Upper lobe of left lung (tissue), 6 donors: ENCODE results near the gene TMEM108. TPM values are rescaled to one million over a fixed set of nuclear protein-coding genes. Genes with fewer than 3 reads are reported as not detected.

Source experiments
- ATAC-seq, 2 donors: fragments of 200-7000 bp; cut with Tn5 transposase; one replicate each; pipeline ENCODE4 v1.9.1; 2022; ENCODE audit warnings: mild to moderate bottlenecking in 2 of 2, moderate library complexity in 2 of 2; ENCODE audit not compliant: low FRiP score in 2 of 2
- DNase-seq, 2 donors: peaks; one replicate each; pipeline ENCODE4 v3.0.0-alpha.2; 2019 to 2020
- H3K27ac ChIP-seq, 4 donors: fragments of 200-600 bp; sonication (generic); one replicate each; pipeline ENCODE4 v1.5.1; 2016 to 2019
- H3K27me3 ChIP-seq, 4 donors: fragments of 200-600 bp; sonication (generic); one replicate each; pipeline ENCODE4 v1.5.1; 2017 to 2019
- H3K36me3 ChIP-seq, 4 donors: fragments of 200-600 bp; sonication (generic); one replicate each; pipeline ENCODE4 v1.5.1; 2016 to 2019
- H3K4me1 ChIP-seq, 4 donors: fragments of 200-600 bp; sonication (generic); one replicate each; pipeline ENCODE4 v1.5.1; 2018 to 2019
- H3K4me3 ChIP-seq, 4 donors: fragments of 200-600 bp; sonication (generic); one replicate each; pipeline ENCODE4 v1.5.1; 2017 to 2019; ENCODE audit warnings: mild to moderate bottlenecking in 2 of 4, moderate library complexity in 1 of 4
- H3K9me3 ChIP-seq, 4 donors: fragments of 200-600 bp; sonication (generic); one replicate each; pipeline ENCODE4 v1.5.1; 2018 to 2019
- EP300 ChIP-seq, 4 donors: sonication (generic); formaldehyde crosslinking; IDR thresholded peaks; one replicate each; pipeline ENCODE4 v1.5.1; 2017; ENCODE audit warnings: antibody characterized with exemption in 4 of 4, control low read depth in 2 of 4
- POLR2A ChIP-seq, 4 donors: fragments of 450-650 bp; IDR thresholded peaks; one replicate each; pipeline ENCODE4 v1.5.1; 2016 to 2017; ENCODE audit warnings: antibody characterized with exemption in 4 of 4, mild to moderate bottlenecking in 2 of 4
- POLR2AphosphoS5 ChIP-seq, 2 donors: sonication (generic); formaldehyde crosslinking; IDR thresholded peaks; one replicate each; pipeline ENCODE4 v1.5.1; 2017; ENCODE audit warnings: antibody characterized with exemption in 2 of 2
- WGBS, 2 donors: methylation state at CpG; one replicate each; pipeline ENCODE4 v1.1.5; 2017 to 2018; 5-methylcytosine and 5-hydroxymethylcytosine counted together
- total RNA-seq, 6 donors: library from RNA; depleted of rRNA in 4 of 6; stranded (reverse); fragments of >200 nt in 4 of 6; gene quantifications; one replicate each; pipeline versions ENCODE4 v1.1.0 to v1.2.1, GENCODE V29; 2016 to 2021
- TF ChIP-seq, protein P1 (sequence below), 6 experiments: fragments of 450-650 bp in 4 of 6; fragments of 200-600 bp in 2 of 6; sonication (generic) in 2 of 6; IDR thresholded peaks; one replicate each; pipeline ENCODE4 v1.5.1; 2016 to 2019; ENCODE audit warnings: antibody characterized with exemption in 6 of 6
- donor health status: DM: no; HTN: no; CAD: no; lungs with moderate emphysema.
- donor health status: DM: no; HTN: yes; CAD: no; lungs with severe emphysema.

The TMEM108 gene
- total RNA-seq, 6 donors from 2014 or later, result 3.1 to 13.0 (median 7.9) TPM

DNA sequence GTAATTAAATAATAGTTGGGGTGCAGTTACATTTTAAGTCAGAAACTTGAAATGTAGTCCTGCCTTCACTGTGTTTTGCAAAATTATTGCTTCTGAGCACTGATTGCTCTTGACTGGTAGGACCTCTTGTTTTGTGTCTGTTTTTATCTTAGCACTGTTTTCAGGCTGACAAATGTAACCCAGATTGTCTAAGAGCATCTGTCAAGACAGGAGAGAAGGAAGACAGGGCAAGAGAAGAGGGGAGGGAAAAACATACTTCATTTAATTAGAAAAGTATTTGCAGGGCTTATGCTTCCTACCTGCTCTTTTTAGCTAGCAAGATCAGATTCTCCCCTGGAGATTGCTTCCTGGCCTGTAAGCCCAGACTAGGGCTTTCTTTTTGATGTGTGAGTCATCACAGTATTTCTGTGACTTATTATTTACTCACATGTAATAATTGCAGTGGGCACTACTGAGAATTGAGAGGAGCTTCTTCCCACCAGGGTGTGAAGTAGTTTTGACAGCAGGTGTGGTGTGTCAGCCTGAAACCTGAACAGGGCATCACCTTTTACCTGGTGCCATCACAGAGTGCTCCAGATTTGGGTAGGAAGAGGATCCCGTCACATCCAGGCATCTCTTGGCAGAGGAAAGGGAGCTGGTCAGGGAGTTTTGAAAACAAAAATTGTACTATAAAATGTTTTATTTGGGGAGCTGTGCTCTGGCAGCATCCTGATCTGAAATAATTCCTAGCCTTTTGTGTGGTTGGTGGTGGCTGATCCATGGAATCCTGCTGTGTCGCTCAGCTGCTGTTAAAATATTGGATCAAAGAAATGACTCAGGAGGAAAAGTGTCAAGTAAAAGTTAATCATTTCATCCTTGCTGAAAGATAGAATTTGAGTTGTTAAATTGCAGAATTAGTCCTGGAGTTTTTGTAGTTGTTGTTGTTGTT is 98.2 kb downstream of the TMEM108 start:
- no peak overlapping the region for H3K4me3 ChIP-seq
- H3K27me3 ChIP-seq, result no peaks in the 10 kb centered on the region
- H3K4me1 ChIP-seq, result no peaks in the 10 kb centered on the region
- no peak overlapping the region for H3K27ac ChIP-seq
- 95 to 96% methylated on average over 2 of the region's 2 CpGs for WGBS, 2 donors
- ATAC-seq (no peak), DNase-seq (no peak)
- TF ChIP-seq POLR2AphosphoS5 (IDR thresholded peaks at IDR 0.05) (no peak), POLR2A (IDR thresholded peaks at IDR 0.05) (no peak), EP300 (IDR thresholded peaks at IDR 0.05) (no peak)
- TF ChIP-seq, protein P1, sequence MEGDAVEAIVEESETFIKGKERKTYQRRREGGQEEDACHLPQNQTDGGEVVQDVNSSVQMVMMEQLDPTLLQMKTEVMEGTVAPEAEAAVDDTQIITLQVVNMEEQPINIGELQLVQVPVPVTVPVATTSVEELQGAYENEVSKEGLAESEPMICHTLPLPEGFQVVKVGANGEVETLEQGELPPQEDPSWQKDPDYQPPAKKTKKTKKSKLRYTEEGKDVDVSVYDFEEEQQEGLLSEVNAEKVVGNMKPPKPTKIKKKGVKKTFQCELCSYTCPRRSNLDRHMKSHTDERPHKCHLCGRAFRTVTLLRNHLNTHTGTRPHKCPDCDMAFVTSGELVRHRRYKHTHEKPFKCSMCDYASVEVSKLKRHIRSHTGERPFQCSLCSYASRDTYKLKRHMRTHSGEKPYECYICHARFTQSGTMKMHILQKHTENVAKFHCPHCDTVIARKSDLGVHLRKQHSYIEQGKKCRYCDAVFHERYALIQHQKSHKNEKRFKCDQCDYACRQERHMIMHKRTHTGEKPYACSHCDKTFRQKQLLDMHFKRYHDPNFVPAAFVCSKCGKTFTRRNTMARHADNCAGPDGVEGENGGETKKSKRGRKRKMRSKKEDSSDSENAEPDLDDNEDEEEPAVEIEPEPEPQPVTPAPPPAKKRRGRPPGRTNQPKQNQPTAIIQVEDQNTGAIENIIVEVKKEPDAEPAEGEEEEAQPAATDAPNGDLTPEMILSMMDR (IDR thresholded peaks at IDR 0.05), result no peak
- no peaks in the 10 kb centered on the region for H3K36me3 ChIP-seq
- no peaks in the 10 kb centered on the region for H3K9me3 ChIP-seq

DNA sequence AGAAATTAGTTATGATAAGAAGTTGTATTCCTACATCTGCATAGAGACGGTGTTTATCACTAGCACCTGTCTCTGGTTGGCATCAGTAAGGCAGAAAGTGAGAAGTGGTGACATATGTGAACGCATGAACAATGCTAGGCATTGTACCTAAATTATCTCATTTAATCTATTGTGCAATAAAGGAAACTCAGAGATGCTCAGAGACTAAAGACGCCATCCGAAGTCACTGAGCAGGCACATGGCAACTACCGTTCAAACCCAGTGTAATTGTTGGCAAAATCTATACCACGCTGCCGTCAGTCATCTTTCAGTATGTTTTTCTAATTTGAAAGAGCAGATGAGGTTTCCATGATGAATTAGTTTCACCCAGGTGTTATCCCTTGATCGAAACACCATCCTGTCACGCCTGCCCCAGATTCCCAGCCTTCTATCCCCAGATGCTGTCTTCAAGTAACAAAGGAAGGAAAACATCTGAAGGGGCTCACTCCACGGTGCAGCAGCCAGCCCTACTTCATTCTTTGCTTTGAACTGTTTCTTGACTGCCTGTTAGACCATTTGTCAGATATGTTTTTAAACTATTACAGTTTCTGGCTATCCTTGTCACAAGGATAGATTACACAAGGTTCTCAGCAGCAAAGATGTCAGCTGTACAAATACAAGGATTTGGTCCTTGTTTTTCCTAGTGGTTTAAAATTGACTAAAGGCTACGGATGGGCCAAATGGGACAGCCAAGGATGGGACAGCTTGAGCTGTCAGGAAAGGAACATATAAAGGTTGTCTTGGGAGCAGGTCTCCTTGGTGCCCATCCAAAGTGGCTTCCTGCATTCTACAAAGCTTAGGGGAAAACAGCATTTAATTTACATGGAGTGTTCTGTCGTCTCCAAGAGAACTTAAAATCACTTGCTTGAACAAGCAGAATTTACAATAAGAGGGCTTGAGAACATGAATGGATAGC is 99.1 kb downstream of the TMEM108 start:
- Histone ChIP-seq H3K9me3 (no peaks in the 10 kb centered on the region), H3K27me3 (no peaks in the 10 kb centered on the region), H3K36me3 (no peaks in the 10 kb centered on the region), H3K4me1 (no peaks in the 10 kb centered on the region), H3K4me3 (no peak overlapping the region), H3K27ac (no peak overlapping the region)
- TF ChIP-seq EP300 (IDR thresholded peaks at IDR 0.05) (no peak), POLR2A (IDR thresholded peaks at IDR 0.05) (no peak), POLR2AphosphoS5 (IDR thresholded peaks at IDR 0.05) (no peak)
- TF ChIP-seq, protein P1 (IDR thresholded peaks at IDR 0.05), result no peak
- no peak for DNase-seq
- WGBS, 2 donors, result 84% methylated on average over 12 of the region's 12 CpGs
- ATAC-seq, result no peak

DNA sequence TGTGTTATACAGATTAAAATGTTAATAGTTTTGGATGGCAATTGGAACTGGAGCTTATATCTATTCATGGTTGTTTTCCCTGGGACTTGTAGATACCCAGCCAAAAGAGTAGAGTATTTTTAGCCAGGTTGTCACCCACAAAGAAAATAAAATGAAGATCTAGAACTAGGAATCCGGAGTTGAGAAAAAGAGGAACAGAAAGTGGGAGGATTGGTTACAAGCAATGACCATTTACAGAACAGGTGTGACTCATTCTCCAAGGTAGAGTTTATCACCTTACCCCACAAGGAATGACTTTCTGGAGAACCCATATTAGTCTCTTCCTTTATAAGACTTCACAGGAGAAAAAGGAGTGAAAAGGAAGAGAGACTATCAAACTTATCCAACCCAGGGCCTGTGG is 99.8 kb downstream of the TMEM108 start:
- Histone ChIP-seq H3K27ac (no peak overlapping the region), H3K9me3 (no peaks in the 10 kb centered on the region), H3K4me3 (no peak overlapping the region), H3K27me3 (no peaks in the 10 kb centered on the region), H3K36me3 (no peaks in the 10 kb centered on the region), H3K4me1 (no peaks in the 10 kb centered on the region)
- TF ChIP-seq POLR2AphosphoS5 (IDR thresholded peaks at IDR 0.05) (no peak), POLR2A (IDR thresholded peaks at IDR 0.05) (no peak), EP300 (IDR thresholded peaks at IDR 0.05) (no peak)
- TF ChIP-seq, protein P1 (IDR thresholded peaks at IDR 0.05), result no peak
- DNase-seq, result no peak
- no peak for ATAC-seq
- 48 to 78% methylated on average over 1 of the region's 1 CpG for WGBS, 2 donors

DNA sequence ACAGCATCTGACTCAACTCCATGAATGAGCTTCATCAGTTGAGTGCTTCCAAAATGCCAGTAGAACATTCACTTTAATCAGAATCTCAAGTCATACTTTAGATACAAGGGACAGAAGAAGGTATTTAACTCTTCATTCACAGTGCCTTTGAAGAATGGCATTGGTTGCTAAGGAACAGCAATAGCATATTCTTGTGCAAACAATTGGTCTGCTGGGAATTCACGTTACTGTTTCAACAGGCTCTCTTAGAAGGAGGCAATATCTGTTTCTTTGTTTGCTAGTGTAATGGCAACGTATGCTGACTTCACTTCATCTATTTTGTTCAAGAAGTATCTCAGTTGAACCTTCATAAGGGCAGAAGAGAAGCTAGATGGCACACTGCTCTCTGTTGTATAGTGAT is 113.9 kb downstream of the TMEM108 start:
- no peak for ATAC-seq
- no peaks in the 10 kb centered on the region for H3K36me3 ChIP-seq
- TF ChIP-seq EP300 (IDR thresholded peaks at IDR 0.05) (no peak), POLR2AphosphoS5 (IDR thresholded peaks at IDR 0.05) (no peak), POLR2A (IDR thresholded peaks at IDR 0.05) (no peak)
- TF ChIP-seq, protein P1 (IDR thresholded peaks at IDR 0.05), result no peak

More for the DNA sequence above, 113.9 kb downstream of the TMEM108 start:
- DNase-seq, result no peak
- no peak overlapping the region for H3K4me3 ChIP-seq
- no peak overlapping the region for H3K27ac ChIP-seq
- H3K4me1 ChIP-seq, result peaks cover 0 to 8% (median 6%) of the 10 kb centered on the region in 4 donors
- WGBS, 2 donors, result 34 to 44% methylated on average over 2 of the region's 2 CpGs
- no peaks in the 10 kb centered on the region for H3K27me3 ChIP-seq
- H3K9me3 ChIP-seq, result no peaks in the 10 kb centered on the region
